Psoas muscle (tissue), 8 donors: Measurements from ENCODE around the gene ACSL3. TPM values are rescaled to one million over a fixed set of nuclear protein-coding genes. Genes with fewer than 3 reads are reported as not detected.
A peak's percentile ranks its signal among the peaks of the same experiment; 100 is the strongest.

ENCODE experiments used
- ATAC-seq, 4 donors: fragments of 200-7000 bp; cut with Tn5 transposase; one replicate each; pipeline ENCODE4 v1.9.1; 2020; ENCODE audit warnings: moderate library complexity in 3 of 4, mild to moderate bottlenecking in 2 of 4
- DNase-seq, 2 donors: peaks; one replicate each; pipeline ENCODE4 v3.0.0-alpha.2; 2020
- H3K27ac ChIP-seq: fragments of 200-600 bp; one replicate; pipeline ENCODE4 v1.8.0; 2022
- H3K27me3 ChIP-seq, 3 donors: fragments of 200-600 bp in 1 of 3; one replicate each; pipeline versions ENCODE4 v1.6.1 to v1.8.0; 2013 to 2022; ENCODE audit warnings: low read length in 2 of 3, mild to moderate bottlenecking in 2 of 3, moderate library complexity in 1 of 3; ENCODE audit not compliant: insufficient read depth in 3 of 3
- H3K36me3 ChIP-seq, 2 donors: fragments of 200-600 bp in 1 of 2; one replicate each; pipeline versions ENCODE4 v1.6.1 to v1.8.0; 2013 to 2022; ENCODE audit warnings: low read depth in 1 of 2, mild to moderate bottlenecking in 1 of 2, moderate library complexity in 1 of 2; ENCODE audit not compliant: insufficient read depth in 1 of 2
- H3K4me1 ChIP-seq: fragments of 200-600 bp; one replicate; pipeline ENCODE4 v1.8.0; 2022
- H3K4me3 ChIP-seq: fragments of 200-600 bp; one replicate; pipeline ENCODE4 v1.8.0; 2022; ENCODE audit warnings: mild to moderate bottlenecking
- H3K9me3 ChIP-seq: fragments of 200-600 bp; one replicate; pipeline ENCODE4 v1.8.0; 2022
- WGBS, 3 donors: extraction: QIAGEN DNeasy Blood & Tissue Kit; methylation state at CpG; one replicate each; pipeline versions ENCODE4 v1.1.6 to v1.1.7; 2013; 5-methylcytosine and 5-hydroxymethylcytosine counted together
- intact Hi-C, 2 donors: fragments of 100-400 bp; cut with DNase I; formaldehyde crosslinking; loops; one replicate each; pipeline versions ENCODE4 v1.11.0 to v1.14.2; 2022
- long read RNA-seq, 2 donors: library from polyadenylated mRNA; unstranded; transcript quantifications; one replicate each; pipeline ENCODE4 v2.0.0, GENCODE V29; 2021
- polyA plus RNA-seq, 3 donors: library from polyadenylated mRNA; stranded (reverse); fragments of 200-250 nt; gene quantifications; one replicate each; pipeline ENCODE4 v1.2.3, GENCODE V29; 2013
- total RNA-seq, 4 donors: library from RNA; stranded (reverse); fragmentation: NEBNext Ultra II Directional in 2 of 4; extraction: Animal tissue kit (Norgen Biotek cat#: 25700) in 2 of 4; gene quantifications; one replicate each; pipeline versions ENCODE4 v1.2.1 to v1.2.4, GENCODE V29; 2021 to 2023
- TF ChIP-seq, protein P1 (sequence below): fragments of 200-600 bp; IDR thresholded peaks from one replicate; pipeline ENCODE4 v1.8.0; 2022; ENCODE audit warnings: antibody characterized with exemption
- donor health status: healthy with polysubstance abuse.
- donor health status: DM: no; HTN: no; CAD: no; lungs with moderate emphysema.
- donor health status: Bipolar disorder and iron deficiency.
- donor health status: healthy.
- donor health status: DM: yes; HTN: yes; CAD: no.
- donor health status: DM: no; HTN: no; CAD: no.
- donor health status: DM: no; HTN: no; CAD: no.
- donor health status: DM: yes; HTN: yes; CAD: no.

Gene ACSL3
- total RNA-seq: 100 to 1,000 TPM in 1 of 4 donors, 10 to 100 TPM in 3; 25.3 to 136 (median 46.4) TPM
- polyA plus RNA-seq: 10 to 100 TPM; 13.5 to 33.4 (median 21.9) TPM
- long read RNA-seq, donor 1, full-length matches to known transcripts: 156 of 189 reads
- long read RNA-seq, donor 1, partial matches to known transcripts: 11 of 189 reads
- long read RNA-seq, donor 1, other reads (novel, unspliced or antisense): 22 of 189 reads
- long read RNA-seq, donor 2, full-length matches to known transcripts: 46 of 57 reads
- long read RNA-seq, donor 2, partial matches to known transcripts: 2 of 57 reads
- long read RNA-seq, donor 2, other reads (novel, unspliced or antisense): 9 of 57 reads

- H3K27me3 ChIP-seq: no peaks in the 10 kb centered on the region
- 0 to 1% (median 0%) methylated on average over 53 to 99 of the region's 99 CpGs for WGBS, 3 donors
- ATAC-seq: peak; percentile 94 to 98 (median 96)
- H3K9me3 ChIP-seq: no peaks in the 10 kb centered on the region
- H3K4me3 ChIP-seq: peak within 1 kb of the TSS; percentile 99
- H3K27ac ChIP-seq: peak within 1 kb of the TSS; percentile 99
- DNase-seq: peak; percentile 97 to 98
- TF ChIP-seq, protein P1, sequence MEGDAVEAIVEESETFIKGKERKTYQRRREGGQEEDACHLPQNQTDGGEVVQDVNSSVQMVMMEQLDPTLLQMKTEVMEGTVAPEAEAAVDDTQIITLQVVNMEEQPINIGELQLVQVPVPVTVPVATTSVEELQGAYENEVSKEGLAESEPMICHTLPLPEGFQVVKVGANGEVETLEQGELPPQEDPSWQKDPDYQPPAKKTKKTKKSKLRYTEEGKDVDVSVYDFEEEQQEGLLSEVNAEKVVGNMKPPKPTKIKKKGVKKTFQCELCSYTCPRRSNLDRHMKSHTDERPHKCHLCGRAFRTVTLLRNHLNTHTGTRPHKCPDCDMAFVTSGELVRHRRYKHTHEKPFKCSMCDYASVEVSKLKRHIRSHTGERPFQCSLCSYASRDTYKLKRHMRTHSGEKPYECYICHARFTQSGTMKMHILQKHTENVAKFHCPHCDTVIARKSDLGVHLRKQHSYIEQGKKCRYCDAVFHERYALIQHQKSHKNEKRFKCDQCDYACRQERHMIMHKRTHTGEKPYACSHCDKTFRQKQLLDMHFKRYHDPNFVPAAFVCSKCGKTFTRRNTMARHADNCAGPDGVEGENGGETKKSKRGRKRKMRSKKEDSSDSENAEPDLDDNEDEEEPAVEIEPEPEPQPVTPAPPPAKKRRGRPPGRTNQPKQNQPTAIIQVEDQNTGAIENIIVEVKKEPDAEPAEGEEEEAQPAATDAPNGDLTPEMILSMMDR: peak; percentile 12
- peaks cover 45% of the 10 kb centered on the region for H3K4me1 ChIP-seq
- no peaks in the 10 kb centered on the region for H3K36me3 ChIP-seq
- intact Hi-C loops: loop anchor here (2.0 to 5.0 kb wide), 4 partner anchors 41 to 154 kb away; no protein-coding TSS in a partner anchor
Observed at GRCh38 chr2:222860740-222861410, at the start of gene ACSL3. Gene ACSL3 (plus strand): TSS chr2:222861036. CDS start chr2:222908773, 47,737 bp downstream.

DNA sequence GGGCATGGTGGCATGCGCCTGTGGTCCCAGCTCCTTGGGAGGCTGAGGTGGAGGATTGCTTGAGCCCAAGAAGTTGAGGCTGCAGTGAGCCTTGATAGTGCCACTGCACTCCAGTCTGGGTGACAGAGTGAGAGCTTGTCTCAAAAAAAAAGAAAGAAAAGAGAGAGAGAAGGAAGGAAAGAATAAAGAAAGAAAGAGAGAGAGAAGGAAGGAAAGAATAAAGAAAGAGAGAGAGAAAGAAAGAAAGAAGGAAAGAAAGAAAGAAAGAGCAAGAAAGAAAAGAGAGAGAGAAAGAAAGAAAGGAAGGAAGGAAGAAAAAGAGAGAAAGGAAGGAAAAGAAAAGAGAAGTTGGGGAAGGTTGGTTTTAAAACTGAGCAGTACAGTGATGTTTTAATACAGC lies 49.0 kb upstream of the ACSL3 start:
- no peak overlapping the region for H3K27ac ChIP-seq
- TF ChIP-seq, protein P1: no peak
- ATAC-seq (no peak), DNase-seq (no peak)
- H3K27me3 ChIP-seq: no peaks in the 10 kb centered on the region
- H3K36me3 ChIP-seq: no peaks in the 10 kb centered on the region
- H3K4me3 ChIP-seq: no peak overlapping the region
- 94 to 100% (median 100%) methylated on average over 1 of the region's 1 CpG for WGBS, 3 donors
- H3K4me1 ChIP-seq: peaks cover 4% of the 10 kb centered on the region
- no peaks in the 10 kb centered on the region for H3K9me3 ChIP-seq
- intact Hi-C loops: no loop called here

DNA sequence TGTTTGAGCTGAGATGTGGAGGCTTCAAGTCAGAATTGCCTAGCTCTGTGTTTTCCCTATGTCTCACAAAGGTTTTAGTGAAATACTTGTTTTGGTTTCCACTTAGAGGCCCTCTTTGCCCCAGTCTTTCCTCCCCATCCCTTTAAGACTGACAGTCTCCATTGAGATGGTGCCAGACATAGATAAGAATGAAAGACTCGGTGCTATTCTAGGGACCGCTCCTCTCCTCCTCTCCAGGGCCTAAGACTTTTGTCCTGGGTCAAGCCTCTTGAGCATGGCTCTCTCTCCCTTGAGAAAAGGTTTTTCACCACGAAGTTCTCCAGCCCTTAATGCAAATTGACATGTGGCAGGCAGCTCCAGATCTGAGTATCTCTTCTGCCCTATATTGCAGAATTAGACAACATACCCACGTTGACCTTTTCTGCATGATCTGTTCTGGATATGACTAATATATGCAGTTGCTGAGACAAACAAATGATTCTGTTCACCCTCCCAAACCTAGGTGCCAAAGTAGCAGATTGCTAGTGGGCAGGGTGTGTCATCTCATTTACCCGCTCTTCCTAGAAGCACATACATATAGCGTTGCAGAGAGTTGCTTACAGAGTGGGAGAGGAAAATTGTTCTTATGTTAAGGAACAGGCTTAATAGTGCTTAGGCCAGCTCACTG lies 47.5 kb upstream of the ACSL3 start:
- no peak for DNase-seq
- no peaks in the 10 kb centered on the region for H3K27me3 ChIP-seq
- H3K9me3 ChIP-seq: no peaks in the 10 kb centered on the region
- ATAC-seq: no peak
- WGBS, 3 donors: 69 to 72% (median 71%) methylated on average over 6 of the region's 6 CpGs
- no peak overlapping the region for H3K4me3 ChIP-seq
- TF ChIP-seq, protein P1: no peak
- no peak overlapping the region for H3K27ac ChIP-seq
- no peaks in the 10 kb centered on the region for H3K4me1 ChIP-seq
- intact Hi-C loops: no loop called here
- no peaks in the 10 kb centered on the region for H3K36me3 ChIP-seq

- H3K27ac ChIP-seq: no peak overlapping the region
- no peak overlapping the region for H3K4me3 ChIP-seq
- H3K9me3 ChIP-seq: no peaks in the 10 kb centered on the region
- TF ChIP-seq, protein P1: no peak
- ATAC-seq (no peak), DNase-seq (no peak)
- H3K36me3 ChIP-seq: no peaks in the 10 kb centered on the region
- H3K27me3 ChIP-seq: no peaks in the 10 kb centered on the region
- WGBS, 3 donors: 81 to 88% (median 83%) methylated on average over 2 of the region's 2 CpGs
- intact Hi-C loops: no loop called here
- H3K4me1 ChIP-seq: no peaks in the 10 kb centered on the region
Observed at GRCh38 chr2:222819722-222820333, 41.0 kb upstream of the ACSL3 start.
